T-helper 22 cell (primary cell): ENCODE results near the gene CEP104.

ENCODE experiments used
- DNase-seq: peaks from one replicate; pipeline ENCODE4 v3.0.0-alpha.2; 2020; ENCODE audit warnings: low read depth

The CEP104 gene

DNA sequence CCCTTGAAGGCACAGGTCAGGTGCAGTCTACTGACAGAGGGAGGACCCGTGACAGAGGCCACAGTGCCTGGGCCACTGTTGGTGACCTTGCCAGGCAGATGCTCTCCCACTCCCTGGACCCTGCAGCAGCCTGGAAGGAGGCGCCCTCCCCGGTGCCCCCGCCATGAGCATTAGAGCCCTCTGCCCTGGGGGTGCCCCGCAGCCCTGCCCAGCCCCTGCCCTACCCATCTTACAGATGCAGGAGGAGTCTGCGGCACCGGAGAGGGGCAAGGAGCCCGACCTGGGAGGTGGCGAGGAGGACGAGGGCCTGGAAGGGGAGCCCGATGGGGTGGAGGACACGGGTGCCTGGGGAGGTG, 94.2 kb downstream of the CEP104 start:
- DNase-seq = no peak

GRCh38 chr1:3762151-3762872, 94.7 kb downstream of the CEP104 start:
- DNase-seq = no peak
